GM21515 (cell line): ENCODE measurements around the gene FBXO31.

ENCODE experiments used
- ATAC-seq: cut with Tn5 transposase; IDR thresholded peaks from one replicate; pipeline ENCODE4 v1.9.1; 2021; ENCODE audit not compliant: unreplicated experiment

Gene FBXO31

DNA sequence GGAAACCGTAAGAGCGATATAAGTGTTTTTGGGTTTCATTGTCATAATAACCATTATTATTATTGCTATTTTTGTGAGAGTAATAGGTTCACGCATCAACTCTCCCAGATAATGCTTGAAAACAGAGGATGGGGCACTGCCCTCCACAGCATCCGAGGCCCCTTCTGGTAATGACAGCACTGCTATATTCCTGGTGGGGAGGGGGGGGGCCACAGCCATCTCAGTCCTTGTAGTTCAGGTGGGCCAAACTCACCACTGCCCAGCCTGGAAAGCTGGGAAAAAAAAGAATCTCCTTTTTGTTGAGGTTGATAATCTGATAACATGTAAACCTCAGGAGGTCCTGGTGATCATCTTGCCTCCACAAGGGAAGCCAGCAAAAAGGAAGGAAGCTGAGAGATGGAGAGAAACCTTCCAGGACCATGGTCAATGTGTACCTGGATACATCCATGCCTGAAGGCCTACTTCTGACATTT is 67.1 kb downstream of the FBXO31 start:
- ATAC-seq: no peak

DNA sequence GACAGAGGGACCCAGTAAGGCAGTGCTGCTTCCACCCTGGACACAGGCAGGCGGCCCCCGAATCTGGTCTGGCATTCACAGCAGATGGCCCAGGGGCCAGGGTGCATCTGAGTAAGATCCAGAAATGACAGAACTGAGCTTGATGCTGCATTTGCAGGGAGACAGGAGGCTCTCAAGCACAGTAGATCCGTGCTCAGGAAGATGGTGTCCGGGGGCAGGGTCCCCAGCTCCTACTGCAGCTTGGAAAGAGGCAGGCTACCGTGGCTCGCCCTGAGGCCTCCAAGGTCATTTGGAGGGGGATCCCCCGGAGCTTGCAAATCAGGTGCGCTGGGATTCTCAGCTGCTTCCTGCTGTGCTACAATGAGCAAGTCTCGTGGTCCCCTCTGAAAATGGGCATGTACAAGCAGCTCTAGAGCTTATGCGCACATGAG is 68.6 kb downstream of the FBXO31 start:
- ATAC-seq: no peak

DNA sequence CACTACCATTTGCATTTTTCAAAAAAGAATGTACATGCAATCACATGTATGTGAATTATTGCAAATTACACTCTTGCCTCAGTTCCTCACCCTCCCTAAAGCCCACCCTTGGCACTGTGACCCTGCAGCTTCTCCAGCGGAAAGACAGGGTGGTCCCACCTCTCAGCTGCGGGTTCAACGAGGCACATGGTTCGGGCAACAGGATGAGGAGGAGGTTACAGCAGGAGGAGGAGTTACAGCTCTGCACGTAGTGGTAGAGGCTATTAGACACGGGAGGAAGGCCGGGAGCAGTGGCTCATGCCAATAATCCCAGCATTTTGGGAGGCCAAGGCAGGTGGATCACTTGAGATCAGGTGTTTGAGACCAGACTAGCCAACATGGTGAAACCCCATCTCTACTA is 71.6 kb downstream of the FBXO31 start:
- ATAC-seq: no peak

DNA sequence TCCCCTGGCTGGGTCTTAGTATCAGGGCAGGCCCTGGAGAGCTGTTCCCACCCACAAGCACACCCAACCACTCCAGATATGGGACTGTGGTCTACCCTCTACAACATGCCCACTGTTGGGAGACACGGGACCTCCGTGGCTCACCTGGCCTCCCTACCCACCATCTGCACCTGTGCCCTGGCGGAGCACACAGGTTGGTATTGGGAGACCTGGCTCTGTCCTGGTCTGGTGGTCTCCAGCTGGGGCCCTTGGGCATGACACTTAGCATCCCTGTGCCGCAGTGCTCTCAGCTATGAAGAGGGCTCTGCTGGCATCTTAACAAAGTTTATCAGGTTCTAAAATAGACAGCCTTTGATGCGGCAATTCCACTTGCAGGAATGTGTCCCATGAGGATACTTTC is 72.2 kb downstream of the FBXO31 start:
- no peak for ATAC-seq

DNA sequence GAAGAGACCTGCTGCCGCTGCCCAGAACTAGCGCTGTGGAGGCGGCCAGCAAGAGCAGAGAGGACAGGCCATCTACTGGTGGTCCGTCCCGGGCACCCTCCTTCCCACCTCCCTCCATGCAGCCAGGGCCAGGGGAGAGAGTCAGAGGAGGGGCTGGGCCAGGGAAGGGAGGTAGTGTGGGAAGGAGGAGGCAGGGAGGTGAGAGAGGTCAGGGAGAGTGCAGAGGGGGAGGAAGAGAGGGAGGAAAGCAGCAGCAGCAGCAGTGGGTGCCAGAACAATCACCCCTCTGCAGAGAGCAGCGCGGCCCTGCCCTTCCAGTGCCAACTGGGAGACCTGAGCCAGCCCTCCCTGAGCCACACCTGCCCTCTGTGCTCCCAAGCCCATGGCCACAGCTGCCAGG is 73.0 kb downstream of the FBXO31 start:
- no peak for ATAC-seq

DNA sequence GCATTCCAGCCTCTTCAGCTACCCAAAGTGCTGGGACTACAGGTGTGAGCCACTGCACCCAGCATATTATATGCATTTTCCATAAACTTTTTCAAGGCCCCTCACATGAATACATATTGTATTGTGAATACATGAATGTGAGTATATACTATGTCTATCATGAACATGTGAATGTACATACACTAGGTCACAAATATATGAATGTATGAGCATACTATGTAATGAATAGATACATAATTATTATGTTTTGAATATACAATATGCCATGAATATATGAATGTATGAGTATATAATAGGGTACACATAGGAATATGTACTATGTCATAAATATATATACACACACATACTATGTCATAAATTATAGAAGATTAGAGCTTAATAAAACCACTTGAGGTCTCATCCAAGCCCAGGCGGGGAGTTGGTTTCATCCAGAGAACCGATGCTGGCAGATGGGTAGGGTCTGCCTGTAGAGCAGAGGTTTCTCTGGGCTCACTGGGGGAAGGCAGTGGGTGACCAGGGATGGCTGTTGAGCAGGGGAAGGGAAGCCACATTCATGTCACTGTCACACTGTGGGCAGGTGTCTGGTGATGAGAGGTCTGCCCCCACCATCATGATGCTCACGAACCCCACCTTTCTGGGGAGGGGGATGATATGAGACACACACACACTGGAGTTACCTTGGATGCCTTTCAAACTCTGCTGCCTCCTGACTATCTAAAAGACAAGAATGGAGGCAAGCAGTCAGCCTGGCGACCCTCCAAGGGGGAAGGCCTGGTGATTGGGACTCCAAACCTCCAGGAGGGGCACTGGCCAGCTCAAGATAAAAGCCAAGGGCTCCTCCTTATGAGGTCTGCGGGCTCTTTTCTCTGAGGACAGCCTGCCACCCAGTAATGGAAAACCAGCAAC is 73.7 kb downstream of the FBXO31 start:
- ATAC-seq: no peak

DNA sequence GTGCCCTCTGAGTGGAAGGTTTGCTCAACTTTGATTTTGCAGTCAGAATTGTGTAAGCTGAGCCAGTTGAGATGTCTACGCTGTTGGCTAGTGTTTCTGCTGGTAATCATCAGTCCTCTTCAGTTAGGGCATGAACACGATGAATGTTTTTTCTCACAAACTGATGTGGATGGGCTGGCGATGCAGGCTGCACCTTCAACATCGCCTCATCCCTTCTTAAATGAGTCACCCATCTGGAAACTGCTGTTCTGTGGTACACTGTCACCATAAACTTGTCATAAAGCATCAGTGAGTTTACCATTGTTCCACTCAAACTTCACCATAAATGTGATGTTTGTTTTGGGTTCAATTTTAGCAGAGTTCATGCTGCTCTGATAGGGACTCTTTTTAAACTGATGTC is 74.8 kb downstream of the FBXO31 start:
- ATAC-seq: no peak

DNA sequence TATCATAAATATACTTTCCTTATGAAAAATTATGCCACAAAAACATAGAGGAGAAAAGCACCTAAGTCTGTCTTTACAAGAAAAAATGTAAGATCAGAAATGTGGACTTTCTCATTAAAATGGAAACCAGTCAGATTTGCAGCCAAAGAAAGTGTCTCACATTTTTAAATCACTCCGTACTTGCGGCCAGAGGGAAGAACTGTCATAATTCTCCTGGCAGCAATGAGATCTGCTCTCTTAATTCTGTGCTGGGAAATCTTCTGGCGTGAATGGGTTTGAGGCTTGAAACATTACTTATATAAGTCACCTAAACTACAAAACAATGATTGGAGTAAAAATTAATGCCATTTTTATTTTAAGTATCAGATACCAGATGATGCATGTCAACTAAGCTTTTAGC is 77.1 kb downstream of the FBXO31 start:
- ATAC-seq: no peak

DNA sequence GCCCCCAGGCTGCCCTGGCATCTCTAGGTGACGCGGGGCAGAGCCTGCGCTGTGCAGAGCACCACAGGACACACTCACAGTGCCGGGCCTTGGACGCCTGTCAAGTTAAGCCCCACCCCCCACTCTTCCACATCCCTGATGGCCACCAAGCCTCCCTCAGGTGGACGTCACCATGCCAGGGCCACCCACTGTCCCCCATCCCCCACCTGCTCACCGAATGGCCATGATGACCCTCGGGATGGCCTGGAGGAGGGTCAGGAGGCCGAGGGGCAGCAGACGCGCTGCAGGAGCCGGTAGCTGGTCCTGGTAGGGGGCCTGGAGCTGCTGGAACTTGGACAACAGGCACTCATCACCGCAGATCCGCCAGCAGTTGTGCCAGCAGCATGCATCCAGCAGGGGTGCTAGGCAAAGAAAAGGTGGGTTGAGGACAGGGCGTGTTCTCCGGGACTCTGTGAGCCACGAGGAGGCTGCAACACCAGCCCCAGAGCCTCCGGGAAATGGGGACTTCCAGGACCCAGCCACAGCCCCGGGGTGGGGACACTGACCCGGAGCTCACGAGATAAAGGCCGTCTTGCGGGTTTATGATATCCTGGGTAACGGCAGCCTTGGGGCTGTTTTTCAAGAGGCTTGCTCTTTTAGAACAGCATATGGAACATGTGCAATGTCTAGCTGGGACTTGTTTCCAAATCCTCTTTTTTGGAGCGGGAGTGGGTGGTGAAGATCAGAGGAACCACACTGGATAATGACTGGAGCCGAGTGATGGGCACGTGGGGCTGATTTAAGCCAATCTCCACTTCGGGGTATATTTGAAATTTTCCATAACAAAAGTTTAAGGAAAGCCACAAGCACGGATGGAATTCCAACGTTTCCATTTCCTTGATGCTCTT is 77.8 kb downstream of the FBXO31 start:
- no peak for ATAC-seq

DNA sequence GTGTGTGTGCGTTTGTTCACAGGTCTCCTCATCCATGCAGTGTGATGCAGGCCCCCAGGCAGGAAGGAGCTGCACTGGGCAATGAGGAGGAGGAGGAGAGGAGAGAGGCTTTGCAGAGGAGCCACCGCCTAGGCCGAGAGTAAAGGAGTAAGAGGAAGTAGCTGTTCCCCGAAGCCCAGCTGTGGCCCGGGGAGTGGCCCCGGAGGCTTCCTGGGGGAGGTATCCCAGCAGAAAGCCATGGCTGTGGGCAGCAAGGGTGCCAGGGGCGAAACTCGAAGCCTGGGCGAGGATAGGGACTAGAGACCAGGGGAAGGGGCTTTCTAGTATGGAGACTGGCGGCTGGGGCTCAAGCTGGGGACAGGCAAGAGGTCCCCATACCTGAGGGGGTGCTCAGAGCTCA is 78.6 kb downstream of the FBXO31 start:
- ATAC-seq: no peak

DNA sequence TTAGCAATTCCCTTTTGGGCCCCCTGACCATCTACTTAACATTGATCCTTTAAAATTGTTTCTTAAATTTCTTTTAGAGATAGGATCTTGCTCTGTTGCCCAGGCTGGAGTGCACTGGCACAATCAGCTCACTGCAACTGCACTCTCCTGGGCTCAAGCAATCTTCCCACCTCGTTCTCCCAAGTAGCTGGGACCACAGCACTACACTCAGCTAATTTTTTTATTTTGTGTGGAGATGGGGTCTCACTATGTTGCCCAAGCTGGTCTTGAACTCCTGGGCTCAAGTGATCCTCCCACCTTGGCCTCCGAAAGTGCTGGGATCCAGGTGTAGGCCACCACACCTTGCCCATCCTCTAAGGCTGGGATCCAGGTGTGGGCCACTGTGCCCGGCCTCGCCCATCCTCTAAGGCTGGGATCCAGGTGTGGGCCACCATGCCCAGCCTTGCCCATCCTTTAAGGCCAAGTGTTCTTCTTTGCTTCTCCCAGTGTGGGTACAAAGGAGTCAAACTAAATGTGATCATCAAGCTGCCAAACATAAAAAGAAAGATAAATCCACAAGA is 79.5 kb downstream of the FBXO31 start:
- no peak for ATAC-seq

DNA sequence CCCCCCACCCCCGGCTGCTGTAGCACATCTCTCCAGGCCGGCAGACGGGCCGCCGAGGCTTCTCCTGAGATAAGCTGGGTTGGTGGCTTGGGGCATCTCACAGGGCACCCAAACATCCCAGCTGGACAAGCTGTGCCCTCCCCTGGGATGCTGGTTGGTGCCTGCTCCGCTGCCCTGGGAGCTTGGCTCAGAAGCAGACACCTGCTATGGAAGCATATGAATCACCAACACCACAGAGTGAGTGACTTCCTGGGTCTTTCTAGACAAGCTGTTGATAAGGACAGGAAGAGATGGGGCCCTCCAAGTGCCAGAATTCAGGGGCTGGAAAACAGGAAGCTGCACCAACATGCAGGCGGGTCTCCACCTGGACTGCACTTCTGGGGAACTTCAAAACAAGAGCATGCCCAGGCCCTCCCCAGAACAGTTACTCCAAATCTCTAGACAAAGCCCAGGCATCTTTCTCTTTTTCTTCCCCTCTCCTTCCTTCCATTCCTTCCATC is 80.1 kb downstream of the FBXO31 start:
- no peak for ATAC-seq

DNA sequence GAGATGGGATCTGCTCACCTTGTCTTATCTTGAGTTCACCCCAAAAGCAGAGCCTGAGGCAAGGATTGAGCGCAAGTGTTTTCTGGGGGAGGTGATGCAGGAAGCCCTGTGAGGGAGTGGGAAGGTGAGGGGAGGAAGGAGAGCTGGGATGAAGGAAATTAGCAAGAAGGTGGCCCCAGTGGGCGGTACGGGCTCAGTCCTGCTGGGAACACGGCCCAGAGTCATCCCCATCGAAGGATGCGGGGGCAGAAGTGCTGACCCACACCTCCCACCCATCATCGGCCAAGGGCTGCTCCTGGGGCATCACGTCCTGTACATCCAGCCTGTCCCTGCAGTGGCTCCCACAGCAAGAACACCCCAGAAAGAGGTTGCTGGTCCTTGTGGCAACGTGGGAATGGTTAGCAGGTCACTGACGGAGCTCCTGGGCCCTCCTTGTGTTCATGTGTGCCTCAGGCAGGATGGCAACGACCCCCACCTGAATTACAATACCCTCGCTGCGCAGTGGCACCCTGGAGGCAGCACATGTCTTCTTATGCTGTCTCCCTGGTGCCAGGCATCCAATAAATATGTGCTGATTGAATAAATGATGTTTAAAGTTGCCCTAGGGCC is 84.6 kb downstream of the FBXO31 start:
- ATAC-seq: no peak

DNA sequence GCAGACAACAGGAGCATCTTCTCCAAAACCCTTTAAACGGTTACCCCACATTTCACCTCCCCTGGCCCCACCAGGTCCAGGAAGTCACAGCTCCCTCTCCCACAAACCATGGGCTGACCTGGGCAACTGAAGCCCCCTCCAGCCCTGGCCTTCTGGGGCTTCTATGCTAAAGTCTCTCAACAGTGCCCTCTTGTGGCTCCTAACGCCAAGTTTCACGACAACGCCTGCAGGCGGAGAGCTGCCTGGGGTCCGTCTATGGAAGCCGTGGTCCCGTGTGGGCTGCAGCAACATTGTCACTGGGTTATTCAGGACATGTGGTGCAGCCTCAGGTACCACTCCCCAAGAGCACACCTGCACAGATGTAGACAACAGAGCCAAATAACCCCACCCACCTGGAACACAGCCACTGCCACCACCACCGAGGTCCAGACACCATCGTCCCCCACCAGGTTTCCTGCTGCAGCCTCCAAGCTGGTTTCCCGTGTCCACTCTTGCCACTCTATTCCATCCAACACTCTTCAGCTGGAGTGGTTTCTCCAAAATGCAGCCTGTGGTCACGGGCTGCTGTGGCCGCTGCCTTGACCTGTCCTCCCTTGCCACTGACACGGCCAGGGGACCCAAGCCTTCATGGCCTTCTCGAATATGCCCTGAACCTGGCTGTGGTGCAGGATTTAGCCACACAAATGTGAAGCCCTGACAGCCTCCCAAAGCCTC is 85.5 kb downstream of the FBXO31 start:
- no peak for ATAC-seq

DNA sequence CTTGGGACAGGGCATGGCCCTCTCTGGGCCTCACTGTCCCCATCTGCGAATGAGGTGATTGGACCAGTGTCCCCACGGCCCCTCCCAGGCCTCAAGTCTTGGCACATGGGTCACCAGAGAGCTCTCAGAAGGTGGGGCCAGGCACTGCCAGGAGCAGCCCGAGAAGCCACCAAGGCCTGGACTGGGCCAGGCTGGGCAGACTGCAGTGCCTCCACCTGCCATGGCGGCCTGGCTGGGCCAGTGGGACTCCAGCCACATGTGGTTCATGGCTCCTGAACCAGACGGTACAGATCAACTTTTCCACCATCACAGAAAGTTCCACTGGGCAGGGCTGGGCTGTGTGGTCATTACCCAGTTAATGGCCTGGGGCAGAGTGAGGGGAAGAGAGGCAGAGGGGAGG is 86.2 kb downstream of the FBXO31 start:
- ATAC-seq: no peak

DNA sequence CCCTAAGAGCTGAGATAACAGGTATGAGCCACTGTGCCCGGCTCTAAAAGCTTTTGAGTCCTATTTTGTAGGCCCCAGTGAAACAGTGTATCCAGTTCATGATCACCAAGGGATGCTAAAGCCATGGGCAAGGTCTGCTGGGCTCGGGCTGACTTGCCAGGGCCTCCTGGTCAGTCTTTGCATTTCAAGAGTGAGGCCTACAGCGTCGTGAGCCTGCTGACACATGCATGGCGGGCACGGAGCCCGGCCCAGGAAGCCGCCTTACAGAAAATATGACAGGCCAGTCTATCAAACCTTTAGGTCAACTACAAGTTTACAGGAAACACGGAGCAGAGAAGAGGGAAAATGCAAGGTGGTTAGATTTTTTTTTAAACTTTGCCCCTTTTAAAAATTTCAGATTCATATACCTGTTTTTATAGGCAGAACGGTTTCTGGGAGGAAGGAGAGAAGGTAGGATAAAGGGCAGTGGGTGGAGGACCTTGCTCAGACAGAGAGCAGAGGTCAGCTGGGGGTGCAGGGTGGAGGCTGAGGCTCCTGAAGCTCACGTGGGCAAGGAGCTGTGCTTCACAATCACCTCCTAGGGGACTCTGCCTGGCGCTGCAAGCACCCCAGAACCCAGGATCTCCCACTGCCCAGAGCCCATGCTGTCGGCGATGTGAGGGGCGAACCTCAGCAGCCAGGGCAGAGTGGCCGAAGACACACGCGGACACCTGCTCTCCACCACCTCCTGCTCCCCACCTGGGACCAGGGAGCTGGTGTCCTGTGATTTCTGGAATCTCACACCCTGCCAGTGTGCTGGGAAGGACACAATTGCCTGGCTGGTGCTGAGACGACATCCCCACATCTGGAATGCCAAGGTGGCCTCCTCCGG is 87.7 kb downstream of the FBXO31 start:
- no peak for ATAC-seq

DNA sequence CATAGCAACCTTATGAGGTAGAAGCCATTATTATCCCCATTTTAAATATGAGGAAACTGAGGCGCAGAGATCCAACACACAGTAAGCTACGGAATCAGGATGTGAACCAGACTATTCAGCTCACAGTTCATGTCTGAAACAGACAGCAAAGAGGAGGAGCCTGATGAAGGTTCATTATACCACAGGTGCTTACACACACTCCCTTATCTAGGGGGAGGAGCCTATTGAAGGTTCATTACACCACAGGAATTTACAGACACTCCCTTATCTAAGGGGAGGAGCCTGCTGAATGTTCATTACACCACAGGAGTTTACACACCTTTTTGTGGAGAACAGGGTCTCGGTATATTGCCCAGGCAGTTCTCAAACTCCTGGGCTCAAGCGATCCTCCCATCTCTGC is 88.3 kb downstream of the FBXO31 start:
- no peak for ATAC-seq

DNA sequence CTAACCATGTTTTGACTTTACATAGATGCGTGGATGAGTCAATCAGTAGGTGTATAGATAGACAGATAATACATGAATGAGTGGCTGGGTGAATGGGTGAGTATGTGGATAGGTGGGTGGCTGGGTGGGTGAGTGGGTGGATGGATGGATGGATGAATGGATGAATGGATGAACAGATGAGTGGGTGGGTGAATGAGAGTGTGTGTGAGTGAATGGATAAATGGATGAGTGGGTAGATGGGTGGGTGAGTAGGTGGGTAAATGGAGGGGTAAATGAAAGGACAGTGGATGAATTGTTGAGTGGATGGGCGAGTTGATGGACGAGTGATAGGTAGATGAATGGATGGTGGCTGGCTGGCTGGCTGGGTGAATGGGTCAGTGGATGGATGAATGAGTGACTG is 89.6 kb downstream of the FBXO31 start:
- no peak for ATAC-seq

DNA sequence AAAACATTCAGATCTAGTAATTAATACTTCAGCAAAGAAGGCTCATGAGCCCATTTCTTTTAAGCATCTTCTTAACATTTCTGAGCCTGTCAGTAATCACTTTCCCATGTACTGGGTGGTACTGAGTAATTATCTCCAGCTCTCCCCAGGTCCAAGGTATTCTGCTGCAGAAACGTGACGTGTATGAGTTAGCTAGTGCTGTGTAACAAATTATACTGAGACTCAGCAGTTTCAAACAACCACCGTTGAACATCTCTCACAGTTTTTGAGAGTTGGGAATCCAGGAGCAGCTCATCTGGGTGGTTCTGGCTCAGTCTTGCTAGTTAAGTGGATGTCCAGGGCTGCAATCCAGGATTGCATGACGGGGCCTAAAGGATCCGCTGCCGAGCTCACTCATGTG is 91.6 kb downstream of the FBXO31 start:
- no peak for ATAC-seq
